NCI-H2227 treated with DMSO at 0.1 percent for 48 hours (cell line): ENCODE results near the gene SGSH.
"Not testable (repeated sequence)": the region's sequence is repeated elsewhere in the genome, so short reads cannot be mapped to it uniquely, and the experiment has no call there.

Source experiments
- DNase-seq: peaks from one replicate; lab custom pipeline; 2025; lab: John Stamatoyannopoulos, UW

Gene SGSH

DNA sequence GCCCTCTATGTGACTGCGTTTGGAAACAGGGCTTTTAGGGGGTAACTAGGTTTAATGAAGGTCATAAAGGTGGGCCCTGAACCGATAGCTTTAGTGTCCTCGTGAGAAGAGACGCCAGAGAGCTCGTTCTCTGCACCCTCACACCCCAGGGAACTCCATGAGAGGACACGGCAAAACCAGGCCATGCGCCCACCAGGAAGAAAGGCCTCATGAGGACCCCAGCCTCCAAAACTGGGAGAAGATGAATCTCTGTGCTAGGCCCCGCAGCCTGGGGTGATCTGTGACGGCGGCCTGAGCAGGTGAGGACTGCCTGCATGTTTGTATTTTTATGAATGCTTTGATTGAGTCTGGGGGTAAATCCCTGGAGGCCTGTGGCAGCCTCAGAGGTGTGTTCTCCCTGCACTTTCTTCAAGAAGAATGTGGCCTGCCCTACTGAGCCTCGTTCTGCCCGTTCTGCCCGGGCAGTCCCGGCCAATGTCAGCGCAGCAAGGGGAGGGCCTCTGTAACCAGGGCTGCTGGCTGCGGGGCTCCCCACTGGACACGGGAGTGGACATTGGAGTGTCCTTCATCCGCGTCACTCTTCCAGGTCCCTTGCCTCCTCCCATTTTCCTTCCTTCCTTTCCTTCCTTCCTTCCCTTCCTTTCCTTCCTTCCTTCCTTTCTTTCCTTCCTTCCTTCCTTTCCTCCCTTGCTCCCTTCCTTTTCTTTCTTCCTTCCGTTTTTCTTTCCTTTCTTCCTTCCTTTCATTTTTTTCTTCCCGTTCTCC is 33.7 kb upstream of the SGSH start:
- DNase-seq = no peak

DNA sequence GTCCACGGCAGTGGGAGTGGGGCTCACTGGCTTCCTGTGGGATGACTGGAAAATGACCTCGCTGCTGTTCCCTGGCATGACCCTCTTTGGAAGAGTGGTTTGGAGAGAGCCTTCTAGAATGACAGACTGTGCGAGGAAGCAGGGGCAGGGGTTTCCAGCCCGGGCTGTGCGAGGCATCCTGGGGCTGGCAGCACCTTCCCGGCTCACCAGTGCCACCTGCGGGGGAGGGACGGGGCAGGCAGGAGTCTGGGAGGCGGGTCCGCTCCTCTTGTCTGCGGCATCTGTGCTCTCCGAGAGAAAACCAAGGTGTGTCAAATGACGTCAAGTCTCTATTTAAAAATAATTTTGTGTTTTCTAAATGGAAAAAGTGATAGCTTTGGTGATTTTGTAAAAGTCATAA is 32.7 kb upstream of the SGSH start:
- peak; percentile 39 for DNase-seq

GRCh38 chr17:80251966-80252365 is 31.8 kb upstream of the SGSH start:
- DNase-seq = no peak

DNA sequence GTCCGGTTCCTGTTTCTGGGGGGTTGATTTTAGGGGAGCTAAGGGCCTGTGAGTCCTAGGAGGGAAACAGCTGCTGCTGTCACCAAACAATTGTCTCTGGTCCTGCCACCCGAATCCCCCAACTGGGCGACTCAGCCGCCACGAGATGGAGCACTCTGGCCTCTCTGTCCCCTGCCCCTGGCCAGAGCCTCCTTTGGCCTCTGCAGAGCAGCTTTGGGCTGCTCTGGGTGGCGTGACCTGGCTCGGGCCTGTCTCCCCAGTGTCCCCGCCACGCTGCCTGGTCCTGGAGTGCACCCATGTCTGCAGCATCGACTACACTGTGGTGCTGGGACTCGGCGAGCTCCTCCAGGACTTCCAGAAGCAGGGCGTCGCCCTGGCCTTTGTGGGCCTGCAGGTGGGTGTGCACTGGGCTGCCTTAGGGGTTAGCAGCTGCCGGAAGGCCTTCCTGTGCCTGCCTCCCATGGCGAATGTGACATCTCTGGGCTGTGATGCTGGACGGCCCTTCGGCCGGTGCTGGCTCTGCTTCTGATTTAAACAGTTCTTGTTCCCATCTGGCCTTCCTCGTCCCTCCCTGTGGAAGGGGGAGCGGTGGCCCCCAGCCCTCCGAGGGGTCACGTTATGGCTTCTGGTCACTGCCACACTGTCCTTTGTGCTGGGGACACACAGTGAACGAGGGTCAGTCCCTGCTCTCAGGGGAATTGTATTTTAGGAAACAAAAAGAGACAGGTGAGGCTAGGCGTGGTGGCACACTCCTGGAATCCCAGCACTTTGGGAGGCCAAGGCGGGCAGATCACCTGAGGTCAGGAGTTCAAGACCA is 29.0 kb upstream of the SGSH start:
- DNase-seq = no peak

GRCh38 chr17:80248001-80248893 is 28.1 kb upstream of the SGSH start:
- no peak for DNase-seq

DNA sequence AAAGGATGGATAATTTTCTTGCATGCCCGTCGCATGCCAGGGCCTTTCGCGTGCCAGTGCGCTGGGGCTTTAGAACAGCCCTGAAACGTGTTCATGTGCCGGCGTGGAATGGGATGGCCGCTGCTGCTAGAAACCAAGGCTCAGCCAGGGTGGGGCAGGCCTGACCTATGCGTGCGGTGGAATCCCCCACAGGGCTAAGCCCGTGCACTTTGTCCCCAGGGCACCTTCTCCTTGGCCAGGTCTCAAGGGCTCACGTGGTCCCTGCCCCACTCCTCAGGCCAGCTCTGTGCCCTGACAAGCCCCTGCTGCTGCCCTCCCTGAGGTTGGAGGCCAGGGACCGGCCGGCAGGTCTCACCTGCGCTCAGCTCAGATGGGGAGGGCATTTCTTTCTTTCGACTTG is 27.4 kb upstream of the SGSH start:
- DNase-seq = no peak

DNA sequence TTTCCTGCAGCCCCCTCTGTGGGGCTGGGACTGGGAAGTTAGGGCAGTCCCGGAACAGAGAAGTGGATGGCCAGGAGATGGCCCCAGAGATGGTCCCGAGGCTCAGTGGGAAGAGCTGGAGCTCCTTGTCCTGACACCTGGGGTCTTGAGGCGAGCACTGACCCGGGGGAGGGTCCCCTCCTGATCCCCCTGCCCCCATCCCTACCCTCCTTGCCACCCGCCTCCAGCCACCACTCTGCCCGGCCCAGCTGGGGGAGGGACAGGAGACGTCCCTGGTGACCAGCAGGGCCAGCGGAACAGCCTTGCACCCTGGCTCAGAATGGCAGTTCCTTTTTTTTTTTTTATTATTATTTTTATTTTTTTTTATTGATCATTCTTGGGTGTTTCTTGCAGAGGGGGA is 26.6 kb upstream of the SGSH start:
- no peak for DNase-seq

DNA sequence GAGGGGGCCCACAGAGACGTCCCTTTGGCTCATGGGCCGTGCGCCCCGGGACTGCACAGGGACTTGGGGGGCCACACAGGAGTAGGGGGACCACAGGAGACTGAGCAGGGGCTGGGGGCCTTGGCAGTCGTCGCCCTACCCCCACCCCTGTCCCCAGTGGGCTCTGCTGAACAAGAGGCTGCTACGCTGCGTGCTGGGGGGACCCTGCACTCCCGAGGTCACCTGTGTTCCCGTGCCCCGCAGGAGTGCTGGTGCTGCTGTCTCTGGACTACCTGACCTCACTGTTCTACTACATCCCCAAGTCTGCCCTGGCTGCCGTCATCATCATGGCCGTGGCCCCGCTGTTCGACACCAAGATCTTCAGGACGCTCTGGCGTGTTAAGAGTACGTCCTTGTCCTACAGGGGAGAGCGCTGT is 26.1 kb upstream of the SGSH start:
- no peak for DNase-seq

GRCh38 chr17:80245566-80246265 is 25.6 kb upstream of the SGSH start:
- DNase-seq = no peak

GRCh38 chr17:80244871-80245509 is 24.9 kb upstream of the SGSH start:
- no peak for DNase-seq

- not testable (repeated sequence) for DNase-seq
Observed at GRCh38 chr17:80244448-80244847, 24.3 kb upstream of the SGSH start.

DNA sequence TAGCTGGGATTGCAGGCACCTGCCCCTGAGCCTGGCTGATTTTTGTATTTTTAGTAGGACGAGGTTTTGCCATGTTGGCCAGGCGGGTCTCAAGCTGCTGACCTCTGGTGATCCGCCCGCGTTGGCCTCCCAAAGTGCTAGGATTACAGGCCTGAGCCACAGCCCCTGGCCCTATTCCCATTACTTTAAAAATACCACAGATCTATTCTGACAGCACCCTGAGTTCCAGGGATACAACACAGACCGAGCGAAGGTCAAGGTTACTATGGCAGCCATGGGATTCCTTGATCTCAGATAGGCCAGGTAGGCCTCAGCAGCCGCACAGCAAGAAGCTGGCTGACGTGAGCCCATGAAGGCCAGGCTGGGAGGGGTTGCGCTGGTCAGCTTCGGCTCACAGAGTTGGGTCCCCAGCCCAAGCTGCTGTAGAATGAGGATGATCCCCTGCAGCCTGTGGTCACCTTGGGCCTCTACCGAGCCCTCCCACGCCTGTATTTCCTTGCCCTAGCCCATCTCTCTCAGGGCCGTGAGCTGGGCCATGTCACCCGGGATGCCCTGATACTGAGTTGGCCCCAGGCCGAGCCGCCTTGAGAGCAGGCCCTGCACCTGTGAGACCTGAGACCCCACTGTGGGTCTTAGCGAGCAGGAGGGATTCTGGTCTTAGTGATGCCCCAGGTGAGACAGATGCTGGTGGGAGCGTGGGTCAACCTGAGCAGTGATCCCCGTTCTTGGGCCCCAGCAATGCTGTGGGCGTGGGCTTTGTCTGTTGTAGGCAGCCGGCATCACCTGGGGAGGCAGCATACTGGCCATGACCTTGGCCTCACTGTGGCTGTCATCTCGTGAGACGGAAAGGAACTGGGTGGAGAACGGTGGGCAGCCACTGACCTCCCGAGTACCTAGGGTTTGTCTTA is 23.6 kb upstream of the SGSH start:
- no peak for DNase-seq

DNA sequence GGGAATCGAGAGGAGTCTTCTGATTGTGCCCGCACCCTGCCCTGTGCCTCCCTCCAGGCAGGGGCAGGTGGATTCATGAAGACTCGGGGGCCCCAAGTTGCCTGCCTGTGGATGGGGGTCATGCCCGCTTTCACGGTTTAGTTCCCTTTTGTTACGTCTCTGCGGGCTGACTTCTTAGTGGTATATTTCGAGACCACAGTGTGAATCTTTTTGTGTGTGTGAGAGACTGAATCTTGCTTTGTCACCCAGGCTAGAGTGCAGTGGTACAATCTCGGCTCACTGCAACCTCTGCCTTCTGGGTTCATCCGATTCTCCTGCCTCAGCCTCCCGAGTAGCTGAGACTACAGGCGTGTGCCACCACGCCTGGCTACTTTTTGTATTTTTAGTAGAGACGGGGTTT is 22.4 kb upstream of the SGSH start:
- DNase-seq = no peak

GRCh38 chr17:80237386-80237785 is 17.3 kb upstream of the SGSH start:
- no peak for DNase-seq

DNA sequence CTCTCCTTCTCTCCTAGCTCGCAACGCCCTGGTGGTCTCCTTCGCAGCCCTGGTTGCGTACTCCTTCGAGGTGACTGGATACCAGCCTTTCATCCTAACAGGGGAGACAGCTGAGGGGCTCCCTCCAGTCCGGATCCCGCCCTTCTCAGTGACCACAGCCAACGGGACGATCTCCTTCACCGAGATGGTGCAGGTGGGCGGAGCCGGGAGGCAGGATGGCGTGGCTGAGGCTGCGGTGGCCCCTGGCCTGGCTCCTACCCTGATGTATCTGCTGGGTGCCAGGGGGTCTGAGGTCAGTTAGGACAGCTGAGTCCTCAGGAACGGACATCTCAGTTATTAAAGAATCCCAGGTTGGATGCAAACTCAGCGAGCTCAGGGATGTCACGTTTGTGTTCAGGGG is 16.8 kb upstream of the SGSH start:
- DNase-seq = no peak

DNA sequence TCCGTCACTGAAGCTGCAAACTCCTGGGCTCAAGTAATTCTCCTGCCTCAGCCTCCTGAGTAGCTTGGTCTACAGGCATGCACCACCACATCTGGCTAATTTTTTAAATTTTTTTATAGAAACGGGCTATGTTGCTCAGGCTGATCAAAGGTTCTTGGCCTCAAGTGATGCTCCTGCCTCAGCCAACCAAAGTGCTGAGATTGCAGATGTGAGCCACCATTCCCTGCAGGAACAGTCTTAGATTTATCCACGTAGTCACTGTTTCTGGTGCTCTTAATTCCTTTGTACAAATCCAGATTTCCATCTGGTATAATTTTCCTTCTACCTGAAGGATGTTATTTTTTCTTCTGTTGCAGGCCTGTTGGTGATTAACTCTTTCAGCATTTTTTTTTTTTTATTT is 13.1 kb upstream of the SGSH start:
- no peak for DNase-seq

DNA sequence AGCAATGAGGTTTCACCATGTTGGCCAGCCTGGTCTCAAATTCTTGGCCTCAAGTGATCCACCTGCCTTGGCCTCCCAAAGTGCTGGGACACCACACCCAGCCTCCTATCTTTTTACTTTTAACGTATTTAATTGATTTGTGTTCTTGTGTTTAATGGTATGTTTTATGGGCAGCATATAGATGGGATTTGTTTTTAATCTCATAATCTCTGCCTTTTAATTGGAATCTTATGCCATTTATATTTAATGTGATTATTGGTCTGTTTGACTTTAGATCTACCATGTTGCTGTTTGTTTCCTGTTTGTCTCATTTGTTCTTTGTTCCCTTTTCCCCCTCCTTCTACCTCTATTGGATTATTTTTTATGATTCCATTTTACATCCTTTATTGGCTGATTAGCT is 12.3 kb upstream of the SGSH start:
- no peak for DNase-seq

DNA sequence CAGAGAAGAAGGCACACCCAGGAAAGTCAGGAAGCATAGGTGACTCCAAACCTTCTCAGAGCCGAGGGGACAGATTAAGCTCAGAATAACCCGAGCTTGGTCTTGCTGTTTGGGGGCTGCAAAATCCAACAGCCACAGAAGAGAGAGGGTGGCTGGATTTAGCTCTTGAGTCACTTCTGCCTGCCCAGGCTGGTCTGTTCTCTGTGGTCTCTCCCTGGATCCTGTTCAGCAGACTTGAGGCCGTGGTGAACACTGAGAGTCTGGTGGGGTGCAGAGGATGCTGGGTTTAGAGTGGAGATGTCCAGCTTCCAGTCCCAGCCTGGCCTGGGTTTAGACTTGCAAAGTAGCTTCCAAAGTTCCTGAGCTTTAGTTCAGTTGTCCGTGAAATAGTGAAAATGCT is 8.9 kb upstream of the SGSH start:
- DNase-seq = no peak

- DNase-seq = no peak
Observed at GRCh38 chr17:80228477-80228876, 8.3 kb upstream of the SGSH start.

DNA sequence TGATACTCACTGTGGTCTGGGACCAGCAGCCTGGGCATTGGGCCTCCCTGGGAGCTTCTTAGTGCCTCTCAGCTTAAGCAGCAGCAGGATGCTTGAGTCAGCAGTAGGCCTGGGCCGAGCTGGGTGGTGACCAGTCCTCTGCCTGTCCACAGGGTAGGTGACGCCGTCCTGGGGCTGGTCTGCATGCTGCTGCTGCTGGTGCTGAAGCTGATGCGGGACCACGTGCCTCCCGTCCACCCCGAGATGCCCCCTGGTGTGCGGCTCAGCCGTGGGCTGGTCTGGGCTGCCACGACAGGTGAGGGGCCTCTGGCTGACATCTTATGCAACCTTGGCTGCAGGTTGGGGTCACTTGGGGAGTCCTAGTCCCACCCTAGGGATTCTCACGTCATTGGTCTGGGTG is 7.5 kb upstream of the SGSH start:
- no peak for DNase-seq
